CD8-positive, alpha-beta memory T cell (primary cell): ENCODE data around the gene ITPR2. TPM values are rescaled to one million over a fixed set of nuclear protein-coding genes. Genes with fewer than 3 reads are reported as not detected.
A peak's percentile ranks its signal among the peaks of the same experiment; 100 is the strongest.

ENCODE experiments used
- CTCF ChIA-PET: fragments of 350-600 bp; sonication (Branson Sonifier 250); formaldehyde crosslinking; loops from one replicate; lab custom pipeline; 2021; ENCODE audit warnings: antibody characterized with exemption; lab: Charles Lee
- POLR2A ChIA-PET: fragments of 350-600 bp; sonication (Branson Sonifier 250); formaldehyde crosslinking; loops from one replicate; lab custom pipeline; 2021; ENCODE audit warnings: antibody characterized with exemption; lab: Charles Lee
- DNase-seq, 5 donors: peaks; one replicate each; pipeline versions ENCODE4 v3.0.0 to v3.0.0-alpha.2; 2020 to 2022; ENCODE audit warnings: mixed read lengths in 1 of 5
- H3K27ac ChIP-seq: one replicate; pipeline ENCODE4 v1.7.0; 2013; ENCODE audit warnings: low read depth, mild to moderate bottlenecking, low read length, moderate library complexity
- H3K27me3 ChIP-seq: 2 replicates; pipeline ENCODE4 v1.7.0; 2013; ENCODE audit warnings: low read length, mild to moderate bottlenecking; ENCODE audit not compliant: insufficient read depth, poor library complexity, severe bottlenecking
- H3K36me3 ChIP-seq: 2 replicates; pipeline ENCODE4 v1.7.0; 2013; ENCODE audit warnings: mild to moderate bottlenecking, low read length, moderate library complexity; ENCODE audit not compliant: insufficient read depth
- H3K4me1 ChIP-seq: 2 replicates; pipeline ENCODE4 v1.7.0; 2013; ENCODE audit warnings: mild to moderate bottlenecking, low read length, moderate library complexity; ENCODE audit not compliant: insufficient read depth
- H3K4me3 ChIP-seq: 2 replicates; pipeline ENCODE4 v1.7.0; 2013; ENCODE audit warnings: mild to moderate bottlenecking, low read length
- H3K9me3 ChIP-seq: 2 replicates; pipeline ENCODE4 v1.7.0; 2013; ENCODE audit warnings: mild to moderate bottlenecking, low read length
- H3K27ac Mint-ChIP-seq, 8 donors: one replicate each; pipeline ENCODE4 v1.8.0; 2020 to 2021; ENCODE audit warnings: mixed read lengths in 8 of 8, mild to moderate bottlenecking in 6 of 8, inconsistent platforms in 3 of 8, moderate library complexity in 3 of 8
- H3K27me3 Mint-ChIP-seq, 2 donors: one replicate each; pipeline ENCODE4 v1.8.0; 2020 to 2021; ENCODE audit warnings: mixed read lengths in 2 of 2, mild to moderate bottlenecking in 1 of 2, moderate library complexity in 1 of 2
- H3K36me3 Mint-ChIP-seq, 3 donors: one replicate each; pipeline ENCODE4 v1.8.0; 2020 to 2021; ENCODE audit warnings: mixed read lengths in 3 of 3, inconsistent platforms in 1 of 3, mild to moderate bottlenecking in 1 of 3
- H3K4me1 Mint-ChIP-seq, 3 donors: one replicate each; pipeline ENCODE4 v1.8.0; 2020 to 2021; ENCODE audit warnings: mixed read lengths in 3 of 3, inconsistent platforms in 1 of 3, mild to moderate bottlenecking in 1 of 3
- H3K4me3 Mint-ChIP-seq, 7 donors: one replicate each; pipeline ENCODE4 v1.8.0; 2020 to 2021; ENCODE audit warnings: mixed read lengths in 7 of 7, mild to moderate bottlenecking in 6 of 7, moderate library complexity in 4 of 7, inconsistent platforms in 2 of 7
- H3K9me3 Mint-ChIP-seq, 5 donors: one replicate each; pipeline ENCODE4 v1.8.0; 2020 to 2022; ENCODE audit warnings: mixed read lengths in 5 of 5, mild to moderate bottlenecking in 3 of 5, moderate library complexity in 2 of 5, inconsistent platforms in 1 of 5
- polyA plus RNA-seq: library from polyadenylated mRNA; unstranded; fragments of 300-500 nt; fragmentation: Illumina TruSeq; gene quantifications from one replicate; pipeline ENCODE4 v1.2.3, GENCODE V29; 2021
- total RNA-seq, 2 experiments: library from RNA; stranded (reverse); gene quantifications; one replicate each; pipeline ENCODE4 v1.2.3, GENCODE V29; 2021

ITPR2 gene
- total and polyA plus RNA-seq, 3 experiments from 2014 or later, result 13.0 to 29.4 (median 24.0) TPM

DNA sequence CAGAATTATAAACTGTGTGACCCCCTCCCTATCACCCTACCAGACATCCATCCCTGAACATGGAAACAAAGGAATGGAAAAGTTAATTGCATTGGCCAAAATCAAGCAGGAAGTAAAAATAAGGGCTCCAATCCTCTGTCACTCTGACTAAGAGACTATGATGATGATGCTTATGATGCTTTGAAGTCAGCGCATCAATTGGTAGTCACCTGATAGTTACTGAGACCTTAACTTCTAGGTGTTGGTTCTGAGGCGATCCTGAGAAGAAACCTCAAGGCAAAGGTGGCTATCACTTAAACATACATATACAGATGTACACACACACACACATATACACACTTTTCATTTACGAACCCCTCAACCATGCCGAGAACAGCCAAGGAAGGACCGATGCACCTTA is 6.6 kb downstream of the ITPR2 start:
- DNase-seq, result no peak
- Histone ChIP-seq H3K9me3 (no peaks in the 10 kb centered on the region), H3K27ac (no peak overlapping the region), H3K4me1 (peaks cover 12% of the 10 kb centered on the region), H3K27me3 (no peaks in the 10 kb centered on the region), H3K36me3 (no peaks in the 10 kb centered on the region), H3K4me3 (no peak overlapping the region)
- Mint-ChIP-seq H3K4me3 (no peak overlapping the region), H3K9me3 (no peaks in the 10 kb centered on the region), H3K27ac (peak overlapping the region in 1 of 8 donors; percentile 3), H3K36me3 (peaks cover 0 to 4% (median 0%) of the 10 kb centered on the region in 3 donors), H3K4me1 (peaks cover 58 to 77% (median 70%) of the 10 kb centered on the region in 3 donors), H3K27me3 (no peaks in the 10 kb centered on the region)
- POLR2A ChIA-PET, result no interaction called here
- CTCF ChIA-PET, result interaction anchor here (1.0 kb wide), 1 partner anchor 20 kb away, joined by 3 read pairs; no protein-coding TSS in a partner anchor

DNA sequence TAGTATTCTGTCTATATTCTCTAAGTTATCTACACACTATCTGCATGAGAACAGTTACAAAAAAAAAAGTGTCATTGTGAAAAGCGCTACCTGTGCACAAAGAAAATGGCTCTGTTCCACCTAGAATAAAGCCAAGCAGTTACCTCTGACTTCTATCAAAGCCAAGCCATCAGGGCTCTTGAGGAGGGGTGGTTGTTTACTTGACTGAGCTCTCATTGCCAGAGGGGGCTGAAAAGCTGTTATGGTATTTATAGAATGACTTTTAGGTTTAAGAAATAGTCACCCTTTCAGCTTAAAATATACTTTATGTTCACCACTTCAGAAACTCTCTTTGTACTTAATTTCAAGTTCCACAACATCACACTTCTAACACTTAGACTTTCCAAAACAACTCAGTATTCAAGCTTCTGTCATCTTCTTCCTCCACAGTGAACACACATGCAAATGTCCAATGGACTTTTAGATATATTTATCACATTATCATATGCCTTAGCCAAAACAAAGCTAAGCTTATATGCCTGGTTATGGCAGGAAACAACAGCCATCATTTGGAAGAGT is 7.5 kb downstream of the ITPR2 start:
- H3K27me3 ChIP-seq, result no peaks in the 10 kb centered on the region
- Mint-ChIP-seq H3K4me1 (peaks cover 50 to 71% (median 70%) of the 10 kb centered on the region in 3 donors), H3K9me3 (no peaks in the 10 kb centered on the region), H3K27ac (peak overlapping the region in 2 of 8 donors; percentile 35 to 52), H3K27me3 (no peaks in the 10 kb centered on the region), H3K4me3 (no peak overlapping the region), H3K36me3 (peaks cover 0 to 4% (median 0%) of the 10 kb centered on the region in 3 donors)
- CTCF ChIA-PET, result interaction anchor here (1.0 kb wide), 1 partner anchor 20 kb away, joined by 3 read pairs; no protein-coding TSS in a partner anchor
- no peak overlapping the region for H3K27ac ChIP-seq
- H3K4me3 ChIP-seq, result no peak overlapping the region
- POLR2A ChIA-PET, result interaction anchor here (0.7 kb wide), 1 partner anchor 1425 kb away, joined by 3 read pairs; no protein-coding TSS in a partner anchor
- H3K36me3 ChIP-seq, result no peaks in the 10 kb centered on the region
- peaks cover 3% of the 10 kb centered on the region for H3K4me1 ChIP-seq
- DNase-seq, result no peak
- H3K9me3 ChIP-seq, result no peaks in the 10 kb centered on the region

DNA sequence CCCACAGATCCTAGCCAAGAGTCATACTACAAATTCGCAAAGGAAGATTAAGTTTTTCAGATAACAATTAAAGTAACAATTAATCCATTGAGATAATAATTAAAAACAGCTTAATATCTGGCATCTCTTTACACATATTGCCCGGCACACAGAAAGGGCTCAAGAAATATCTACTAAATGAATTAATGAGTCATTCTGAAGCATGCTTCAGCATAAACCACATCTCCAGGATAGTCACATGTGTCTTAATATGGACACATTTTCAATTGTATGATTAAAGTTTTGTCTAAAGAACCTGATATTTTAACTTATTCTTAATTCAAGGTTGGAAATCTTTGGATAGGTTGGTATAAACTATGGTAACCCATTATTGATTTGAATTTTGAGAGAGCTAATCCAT is 9.6 kb downstream of the ITPR2 start:
- H3K27ac ChIP-seq, result no peak overlapping the region
- no peaks in the 10 kb centered on the region for H3K27me3 ChIP-seq
- no peak overlapping the region for H3K4me3 ChIP-seq
- ChIA-PET POLR2A (no interaction called here), CTCF (interaction anchor here (1.8 kb wide), 1 partner anchor 10 kb away, joined by 11 read pairs; the partner anchor contains the start of gene ITPR2)
- H3K27ac Mint-ChIP-seq, result no peak overlapping the region
- H3K9me3 Mint-ChIP-seq, result no peaks in the 10 kb centered on the region
- H3K36me3 Mint-ChIP-seq, result peaks cover 0 to 4% (median 0%) of the 10 kb centered on the region in 3 donors
- H3K4me1 Mint-ChIP-seq, result peaks cover 34 to 61% (median 50%) of the 10 kb centered on the region in 3 donors
- no peaks in the 10 kb centered on the region for H3K4me1 ChIP-seq
- no peaks in the 10 kb centered on the region for H3K27me3 Mint-ChIP-seq
- no peak for DNase-seq
- no peaks in the 10 kb centered on the region for H3K36me3 ChIP-seq
- no peaks in the 10 kb centered on the region for H3K9me3 ChIP-seq
- no peak overlapping the region for H3K4me3 Mint-ChIP-seq

DNA sequence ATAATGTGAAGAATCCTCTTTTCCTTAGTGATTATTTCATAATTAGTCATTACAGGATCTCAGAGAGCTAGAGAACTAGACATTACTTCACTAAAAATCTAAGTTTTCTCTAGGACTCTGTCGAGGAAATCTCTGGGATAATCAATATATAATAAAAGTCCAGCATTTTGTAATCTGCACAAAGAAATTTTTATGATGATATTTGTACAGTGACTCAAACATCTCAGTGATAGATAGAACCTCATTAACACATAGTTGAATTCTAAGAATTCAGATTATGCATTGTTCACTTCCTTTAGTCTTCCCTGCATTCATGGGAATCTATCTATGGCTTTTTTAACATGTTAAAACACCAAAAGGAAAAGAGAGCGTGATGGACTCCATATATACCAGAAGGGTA is 11.0 kb downstream of the ITPR2 start:
- POLR2A ChIA-PET, result no interaction called here
- no peak overlapping the region for H3K4me3 ChIP-seq
- CTCF ChIA-PET, result interaction anchor here (1.5 kb wide), 1 partner anchor 11 kb away, joined by 10 read pairs; the partner anchor contains the start of gene ITPR2
- H3K4me1 Mint-ChIP-seq, result peaks cover 25 to 48% (median 44%) of the 10 kb centered on the region in 3 donors
- DNase-seq, result no peak
- H3K4me3 Mint-ChIP-seq, result no peak overlapping the region
- H3K27me3 Mint-ChIP-seq, result no peaks in the 10 kb centered on the region
- H3K9me3 Mint-ChIP-seq, result no peaks in the 10 kb centered on the region
- no peak overlapping the region for H3K27ac Mint-ChIP-seq
- H3K27ac ChIP-seq, result no peak overlapping the region
- no peaks in the 10 kb centered on the region for H3K4me1 ChIP-seq
- peaks cover 0 to 4% (median 1%) of the 10 kb centered on the region in 3 donors for H3K36me3 Mint-ChIP-seq
- H3K27me3 ChIP-seq, result no peaks in the 10 kb centered on the region
- no peaks in the 10 kb centered on the region for H3K36me3 ChIP-seq
- H3K9me3 ChIP-seq, result no peaks in the 10 kb centered on the region

DNA sequence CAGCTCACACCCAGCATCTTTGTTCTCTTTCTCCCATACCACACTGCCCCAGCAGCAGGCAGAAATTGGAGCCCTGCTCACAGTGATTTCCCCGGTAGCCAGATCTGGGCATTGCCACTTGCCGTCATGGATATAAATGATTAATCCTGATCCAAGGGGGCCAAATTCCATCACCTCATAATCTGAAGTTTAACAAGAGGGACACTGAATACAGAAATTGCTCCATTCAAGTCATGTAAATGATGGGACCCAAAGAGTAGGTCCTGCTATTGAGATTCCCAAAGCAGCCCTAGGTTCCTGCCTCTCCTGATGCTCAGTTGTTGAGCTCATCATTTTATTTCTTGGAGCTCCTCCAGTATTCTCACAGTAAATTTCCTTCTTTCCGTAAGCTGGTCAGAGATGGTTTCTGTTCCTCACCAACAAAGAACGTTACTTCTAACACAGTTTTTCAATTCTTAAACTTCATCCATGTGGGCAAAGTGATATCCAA is 11.7 kb downstream of the ITPR2 start:
- ChIA-PET POLR2A (no interaction called here), CTCF (interaction anchor here (1.5 kb wide), 1 partner anchor 11 kb away, joined by 10 read pairs; the partner anchor contains the start of gene ITPR2)
- peaks cover 18 to 40% (median 40%) of the 10 kb centered on the region in 3 donors for H3K4me1 Mint-ChIP-seq

DNA sequence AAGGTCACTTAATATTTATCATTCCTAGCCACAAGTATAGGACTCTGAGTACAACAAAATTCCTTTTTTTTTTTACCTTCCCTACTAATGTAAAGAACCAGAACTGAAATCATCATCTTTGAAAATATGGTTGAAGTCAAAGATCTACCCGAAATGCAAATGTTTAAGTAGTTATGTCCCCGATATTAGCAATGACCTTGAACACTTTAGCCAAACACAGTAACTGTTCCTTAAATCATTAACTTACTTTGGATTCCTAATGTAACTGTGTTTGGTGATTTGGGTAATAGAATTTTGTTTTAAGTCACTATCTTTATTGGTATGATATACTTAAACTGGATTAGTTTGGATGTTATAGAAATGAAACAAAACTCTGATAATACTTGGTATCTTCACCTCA is 14.4 kb downstream of the ITPR2 start:
- peaks cover 10 to 35% (median 28%) of the 10 kb centered on the region in 3 donors for H3K4me1 Mint-ChIP-seq
- H3K9me3 Mint-ChIP-seq, result no peaks in the 10 kb centered on the region
- H3K27me3 ChIP-seq, result no peaks in the 10 kb centered on the region
- no peak for DNase-seq
- CTCF ChIA-PET, result no interaction called here
- no peaks in the 10 kb centered on the region for H3K27me3 Mint-ChIP-seq
- H3K27ac Mint-ChIP-seq, result peak overlapping the region in 1 of 8 donors; percentile 7
- H3K4me1 ChIP-seq, result no peaks in the 10 kb centered on the region
- H3K36me3 ChIP-seq, result no peaks in the 10 kb centered on the region
- POLR2A ChIA-PET, result no interaction called here
- peaks cover 0 to 15% (median 6%) of the 10 kb centered on the region in 3 donors for H3K36me3 Mint-ChIP-seq
- no peaks in the 10 kb centered on the region for H3K9me3 ChIP-seq
- no peak overlapping the region for H3K4me3 Mint-ChIP-seq
- H3K27ac ChIP-seq, result no peak overlapping the region
- no peak overlapping the region for H3K4me3 ChIP-seq

More for the DNA sequence above, 11.7 kb downstream of the ITPR2 start:
- H3K27ac ChIP-seq, result no peak overlapping the region
- no peak overlapping the region for H3K27ac Mint-ChIP-seq
- H3K4me1 ChIP-seq, result no peaks in the 10 kb centered on the region
- no peaks in the 10 kb centered on the region for H3K27me3 Mint-ChIP-seq
- DNase-seq, result no peak
- no peaks in the 10 kb centered on the region for H3K9me3 ChIP-seq
- no peaks in the 10 kb centered on the region for H3K27me3 ChIP-seq
- no peaks in the 10 kb centered on the region for H3K9me3 Mint-ChIP-seq
- H3K36me3 Mint-ChIP-seq, result peaks cover 0 to 9% (median 4%) of the 10 kb centered on the region in 3 donors
- no peak overlapping the region for H3K4me3 ChIP-seq
- no peak overlapping the region for H3K4me3 Mint-ChIP-seq
- H3K36me3 ChIP-seq, result no peaks in the 10 kb centered on the region

DNA sequence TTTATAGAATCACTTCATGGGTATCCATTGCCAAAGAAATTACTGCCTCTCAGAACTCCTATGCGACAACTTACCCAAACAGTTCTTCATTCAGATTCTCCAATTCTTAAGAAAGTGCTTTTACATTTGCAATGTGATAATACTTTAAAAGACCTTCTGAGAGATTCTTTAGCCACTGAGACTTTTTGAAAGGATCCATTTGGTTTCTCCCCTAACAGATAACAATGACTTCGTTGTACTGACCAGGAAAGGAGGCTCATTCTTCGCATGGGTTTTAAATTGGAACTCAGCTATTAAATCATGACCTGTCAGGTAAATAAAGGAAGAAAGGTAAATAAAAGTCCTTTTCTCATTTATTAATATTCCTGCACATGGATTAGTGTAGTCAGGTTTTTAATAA is 14.8 kb downstream of the ITPR2 start:
- Mint-ChIP-seq H3K27me3 (no peaks in the 10 kb centered on the region), H3K27ac (no peak overlapping the region), H3K36me3 (peaks cover 0 to 17% (median 9%) of the 10 kb centered on the region in 3 donors), H3K4me3 (no peak overlapping the region), H3K4me1 (peaks cover 7 to 31% (median 23%) of the 10 kb centered on the region in 3 donors), H3K9me3 (no peaks in the 10 kb centered on the region)
- no peaks in the 10 kb centered on the region for H3K36me3 ChIP-seq
- DNase-seq, result no peak
- ChIA-PET CTCF (no interaction called here), POLR2A (no interaction called here)
- no peak overlapping the region for H3K27ac ChIP-seq
- H3K27me3 ChIP-seq, result no peaks in the 10 kb centered on the region
- no peaks in the 10 kb centered on the region for H3K4me1 ChIP-seq
- no peak overlapping the region for H3K4me3 ChIP-seq
- H3K9me3 ChIP-seq, result no peaks in the 10 kb centered on the region

DNA sequence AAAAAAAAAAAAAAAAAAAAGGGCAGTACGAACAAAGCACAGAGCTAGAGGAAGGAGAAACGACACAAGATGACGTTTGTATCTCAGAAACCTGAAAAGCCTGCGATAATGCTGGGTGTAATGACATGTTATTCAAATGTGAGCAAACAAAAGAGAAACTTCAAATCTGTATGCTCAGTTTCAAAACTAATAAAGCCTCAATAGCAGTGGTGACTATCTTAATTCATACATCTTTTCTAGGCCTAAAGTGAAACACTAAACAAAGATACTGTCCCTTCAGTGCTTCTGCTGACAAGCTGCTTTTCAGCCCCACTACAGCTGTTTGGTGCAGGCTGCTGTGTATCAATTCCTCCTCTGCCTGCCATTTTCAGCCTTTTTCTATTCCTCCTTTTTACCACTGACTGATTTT is 15.8 kb downstream of the ITPR2 start:
- Mint-ChIP-seq H3K9me3 (no peaks in the 10 kb centered on the region), H3K4me3 (no peak overlapping the region), H3K27ac (peak overlapping the region in 2 of 8 donors; percentile 40 to 53), H3K36me3 (peaks cover 0 to 17% (median 9%) of the 10 kb centered on the region in 3 donors), H3K27me3 (no peaks in the 10 kb centered on the region), H3K4me1 (peaks cover 6 to 26% (median 16%) of the 10 kb centered on the region in 3 donors)
- no peaks in the 10 kb centered on the region for H3K36me3 ChIP-seq
- H3K27ac ChIP-seq, result no peak overlapping the region
- no peaks in the 10 kb centered on the region for H3K27me3 ChIP-seq
- no peaks in the 10 kb centered on the region for H3K9me3 ChIP-seq
- ChIA-PET CTCF (interaction anchor here (0.9 kb wide), 1 partner anchor 15 kb away, joined by 3 read pairs; no protein-coding TSS in a partner anchor), POLR2A (interaction anchor here (0.6 to 0.7 kb wide), 3 partner anchors 15 to 703 kb away, joined by 5 to 10 read pairs (median 6); no protein-coding TSS in a partner anchor)
- DNase-seq, result no peak
- no peak overlapping the region for H3K4me3 ChIP-seq
- no peaks in the 10 kb centered on the region for H3K4me1 ChIP-seq
